GM10266 (cell line): ENCODE measurements around the gene KANSL1.

Experiments used
- DNase-seq: peaks from one replicate; pipeline ENCODE4 v3.0.0; 2012; ENCODE audit errors: extremely low spot score
- CTCF ChIP-seq: IDR thresholded peaks from 2 replicates; pipeline ENCODE4 v1.5.1; 2012; ENCODE audit warnings: mild to moderate bottlenecking, low read depth; ENCODE audit not compliant: control insufficient read depth, insufficient read depth; ENCODE audit errors: missing control alignments

KANSL1 gene

GRCh38 chr17:46202424-46202823 is 9.2 kb upstream of the KANSL1 start:
- no peak for TF ChIP-seq CTCF

GRCh38 chr17:46201491-46201890 is 8.3 kb upstream of the KANSL1 start:
- no peak for TF ChIP-seq CTCF
- DNase-seq, result no peak

More at GRCh38 chr17:46202424-46202823, 9.2 kb upstream of the KANSL1 start:
- DNase-seq, result no peak

DNA sequence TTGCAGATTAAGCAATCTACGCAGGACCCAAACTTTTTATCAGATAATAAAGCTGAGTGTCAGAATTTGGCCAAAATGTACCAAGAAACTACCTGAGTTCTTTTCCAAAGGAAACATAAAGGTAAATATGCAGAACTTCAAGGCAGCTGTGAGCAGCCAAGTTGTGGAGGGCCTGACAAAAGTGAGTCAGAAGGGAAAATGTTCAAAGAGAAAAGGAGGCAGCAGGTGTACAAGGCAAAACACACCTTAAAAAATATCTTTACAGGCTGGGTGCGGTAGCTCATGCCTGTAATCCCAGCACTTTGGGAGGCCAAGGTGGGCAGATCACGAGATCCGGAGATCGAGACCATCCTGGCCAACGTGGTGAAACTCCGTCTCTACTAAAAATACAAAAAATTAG is 7.0 kb upstream of the KANSL1 start:
- TF ChIP-seq CTCF, result no peak
- DNase-seq, result no peak

- no peak for TF ChIP-seq CTCF
- no peak for DNase-seq
Observed at GRCh38 chr17:46199379-46199778, 6.2 kb upstream of the KANSL1 start.

GRCh38 chr17:46198233-46198632 is 5.0 kb upstream of the KANSL1 start:
- no peak for DNase-seq
- TF ChIP-seq CTCF, result no peak

GRCh38 chr17:46197530-46197929 is 4.3 kb upstream of the KANSL1 start:
- TF ChIP-seq CTCF, result no peak
- DNase-seq, result no peak

DNA sequence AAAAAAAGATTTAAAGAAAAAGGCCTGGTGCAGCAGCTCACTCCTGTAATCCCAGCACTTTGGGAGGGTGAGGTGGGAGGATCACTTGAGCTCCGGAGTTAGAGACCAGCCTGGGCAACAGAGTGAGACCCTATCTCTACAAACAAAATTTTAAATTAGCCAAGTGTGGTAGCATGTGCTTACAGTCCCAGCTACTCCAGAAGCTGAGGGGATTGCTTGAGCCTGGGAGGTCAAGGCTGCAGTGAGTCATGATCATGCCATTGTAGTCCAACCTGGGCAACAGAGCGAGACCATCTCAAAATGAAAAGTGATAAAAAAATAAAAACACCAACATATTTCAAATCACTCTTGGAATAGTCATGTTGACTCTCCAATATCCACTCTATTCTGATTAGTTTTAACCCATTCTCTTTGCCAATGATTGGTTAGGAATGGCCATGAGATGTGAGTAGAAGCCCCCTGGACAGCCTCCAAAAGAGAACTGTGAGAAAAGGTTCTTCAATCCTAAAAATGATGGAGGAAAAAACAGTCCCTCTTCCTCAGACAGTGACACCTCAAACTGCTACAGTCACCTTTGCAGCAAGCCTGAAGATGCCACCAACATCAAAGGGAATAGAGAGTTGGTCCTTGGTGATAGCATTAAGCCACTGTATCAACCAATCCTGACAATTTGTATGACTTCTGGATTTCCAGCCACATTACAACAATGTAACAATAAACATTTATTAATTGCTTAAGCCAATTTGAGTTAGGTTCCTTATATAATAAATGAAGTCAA is 2.9 kb upstream of the KANSL1 start:
- DNase-seq, result no peak
- TF ChIP-seq CTCF, result no peak
